Neural cell (in vitro differentiated cells): Measurements from ENCODE around the gene ATP4B. TPM values are rescaled to one million over a fixed set of nuclear protein-coding genes. Genes with fewer than 3 reads are reported as not detected.

ENCODE experiments used
- H2AFZ ChIP-seq: fragments of 200-600, 300-800 bp; sonication (generic), shearing (Covaris generic); 2 replicates; pipeline ENCODE4 v1.6.0; 2014; ENCODE audit warnings: low read depth, mild to moderate bottlenecking, antibody characterized with exemption, low read length, moderate library complexity
- H3F3A ChIP-seq: fragments of 200-600 bp; shearing (Covaris generic); 2 replicates; pipeline ENCODE4 v1.6.1; 2016; ENCODE audit warnings: mild to moderate bottlenecking, moderate library complexity, mixed read lengths, antibody characterized with exemption, low read length; ENCODE audit not compliant: insufficient read depth, poor library complexity, severe bottlenecking
- H3K27ac ChIP-seq: fragments of 200-600, 300-800 bp; sonication (generic), shearing (Covaris generic); 2 replicates; pipeline ENCODE4 v1.5.1; 2014; ENCODE audit warnings: mild to moderate bottlenecking, low read length, moderate library complexity
- H3K27me3 ChIP-seq: fragments of 300-800, 200-600 bp; sonication (generic), shearing (Covaris generic); 2 replicates; pipeline ENCODE4 v1.6.0; 2014; ENCODE audit warnings: mild to moderate bottlenecking, low read depth, low read length, moderate library complexity; ENCODE audit not compliant: insufficient read depth
- H3K36me3 ChIP-seq: fragments of 300-800, 200-600 bp; sonication (generic), shearing (Covaris generic); 2 replicates; pipeline ENCODE4 v1.5.1; 2014; ENCODE audit warnings: mild to moderate bottlenecking, antibody characterized with exemption, low read length, moderate library complexity; ENCODE audit not compliant: insufficient read depth
- H3K4me2 ChIP-seq: fragments of 300-800, 200-600 bp; sonication (generic), shearing (Covaris generic); 2 replicates; pipeline ENCODE4 v1.6.0; 2014; ENCODE audit warnings: mild to moderate bottlenecking, low read length
- H3K4me3 ChIP-seq: fragments of 300-800, 200-600 bp; sonication (generic), shearing (Covaris generic); 2 replicates; pipeline ENCODE4 v1.5.1; 2014; ENCODE audit warnings: mild to moderate bottlenecking, low read length, moderate library complexity
- H3K79me2 ChIP-seq: fragments of 200-600 bp; shearing (Covaris generic); replicated peaks from 2 replicates; pipeline ENCODE4 v1.6.0; 2014; ENCODE audit warnings: mild to moderate bottlenecking, low read length, moderate library complexity; ENCODE audit not compliant: insufficient read depth
- H3K9ac ChIP-seq: fragments of 300-800, 200-600 bp; sonication (generic), shearing (Covaris generic); 2 replicates; pipeline ENCODE4 v1.6.1; 2016; ENCODE audit warnings: mild to moderate bottlenecking, low read length, mixed read lengths
- H3K9me2 ChIP-seq: fragments of 200-600 bp; shearing (Covaris generic); 2 replicates; pipeline ENCODE4 v1.6.1; 2016; ENCODE audit warnings: mild to moderate bottlenecking, low read length, mixed read lengths; ENCODE audit not compliant: insufficient read depth
- H3K9me3 ChIP-seq: fragments of 200-600, 300-800 bp; sonication (generic), shearing (Covaris generic); 2 replicates; pipeline ENCODE4 v1.6.1; 2016; ENCODE audit warnings: mild to moderate bottlenecking, mixed run types, low read length, moderate library complexity, mixed read lengths
- H4K20me1 ChIP-seq: fragments of 200-600 bp; shearing (Covaris generic); 2 replicates; pipeline ENCODE4 v1.6.1; 2016; ENCODE audit warnings: mild to moderate bottlenecking, mixed run types; ENCODE audit not compliant: insufficient read depth
- EP300 ChIP-seq: fragments of 450-650 bp; conservative IDR thresholded peaks from 2 replicates; pipeline ENCODE4 v1.6.1; 2014; ENCODE audit warnings: antibody characterized with exemption, mild to moderate bottlenecking, moderate library complexity; ENCODE audit not compliant: poor library complexity, severe bottlenecking
- EZH2 ChIP-seq: fragments of 200-600, 300-800 bp; shearing (Covaris generic), sonication (generic); IDR thresholded peaks from 2 replicates; pipeline ENCODE4 v1.6.1; 2014; ENCODE audit warnings: antibody characterized with exemption, low read length, borderline replicate concordance, mild to moderate bottlenecking; ENCODE audit not compliant: insufficient read depth, poor library complexity, severe bottlenecking
- MXI1 ChIP-seq: fragments of 450-650 bp; conservative IDR thresholded peaks from 2 replicates; pipeline ENCODE4 v1.6.1; 2014; ENCODE audit warnings: antibody characterized with exemption, mild to moderate bottlenecking; ENCODE audit not compliant: poor library complexity, severe bottlenecking
- POLR2AphosphoS5 ChIP-seq: IDR thresholded peaks from 2 replicates; pipeline ENCODE4 v1.6.1; 2012
- RAD21 ChIP-seq: fragments of 450-650 bp; conservative IDR thresholded peaks from 2 replicates; pipeline ENCODE4 v1.6.1; 2014; ENCODE audit warnings: antibody characterized with exemption, mild to moderate bottlenecking, moderate library complexity
- SMC3 ChIP-seq: fragments of 450-650 bp; conservative IDR thresholded peaks from 2 replicates; pipeline ENCODE4 v1.6.1; 2014; ENCODE audit warnings: antibody characterized with exemption, mild to moderate bottlenecking, moderate library complexity; ENCODE audit not compliant: poor library complexity
- TAF1 ChIP-seq: IDR thresholded peaks from 2 replicates; pipeline ENCODE4 v1.6.1; 2012; ENCODE audit warnings: low read depth
- polyA plus RNA-seq: library from polyadenylated mRNA; depleted of rRNA; stranded (reverse); fragments of >200 nt; gene quantifications from 2 replicates; pipeline ENCODE4 v1.2.3, GENCODE V29; 2014
- TF ChIP-seq, protein P1 (sequence below): IDR thresholded peaks from 2 replicates; pipeline ENCODE4 v1.6.1; 2012; ENCODE audit warnings: borderline replicate concordance
- TF ChIP-seq, protein P2 (sequence below): fragments of 450-650 bp; IDR thresholded peaks from 2 replicates; pipeline ENCODE4 v1.5.1; 2014; ENCODE audit warnings: antibody characterized with exemption, mild to moderate bottlenecking, moderate library complexity; ENCODE audit not compliant: poor library complexity, severe bottlenecking

ATP4B gene
- polyA plus RNA-seq, 1 donor from 2014 or later: not detected

DNA sequence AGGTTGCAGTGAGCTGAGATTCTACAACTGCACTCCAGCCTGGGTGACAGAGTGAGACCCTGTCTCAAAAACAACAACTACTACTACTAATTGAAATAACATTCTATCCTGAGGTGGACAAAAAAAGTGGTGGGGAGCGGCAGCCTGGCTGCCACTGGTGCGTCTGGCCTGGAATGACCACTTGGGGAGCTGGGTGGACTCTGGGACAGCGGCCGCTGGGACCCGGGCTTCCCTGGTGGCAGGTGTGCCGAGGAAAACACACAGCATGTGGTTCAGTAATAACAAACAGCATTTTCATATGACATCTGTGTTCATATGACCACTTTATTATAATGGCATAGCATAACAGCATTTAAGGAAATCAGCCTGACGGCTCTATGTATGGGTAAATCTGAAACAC, 39.5 kb downstream of the ATP4B start:
- TF ChIP-seq EP300 (no peak), RAD21 (no peak)
- TF ChIP-seq, protein P1, sequence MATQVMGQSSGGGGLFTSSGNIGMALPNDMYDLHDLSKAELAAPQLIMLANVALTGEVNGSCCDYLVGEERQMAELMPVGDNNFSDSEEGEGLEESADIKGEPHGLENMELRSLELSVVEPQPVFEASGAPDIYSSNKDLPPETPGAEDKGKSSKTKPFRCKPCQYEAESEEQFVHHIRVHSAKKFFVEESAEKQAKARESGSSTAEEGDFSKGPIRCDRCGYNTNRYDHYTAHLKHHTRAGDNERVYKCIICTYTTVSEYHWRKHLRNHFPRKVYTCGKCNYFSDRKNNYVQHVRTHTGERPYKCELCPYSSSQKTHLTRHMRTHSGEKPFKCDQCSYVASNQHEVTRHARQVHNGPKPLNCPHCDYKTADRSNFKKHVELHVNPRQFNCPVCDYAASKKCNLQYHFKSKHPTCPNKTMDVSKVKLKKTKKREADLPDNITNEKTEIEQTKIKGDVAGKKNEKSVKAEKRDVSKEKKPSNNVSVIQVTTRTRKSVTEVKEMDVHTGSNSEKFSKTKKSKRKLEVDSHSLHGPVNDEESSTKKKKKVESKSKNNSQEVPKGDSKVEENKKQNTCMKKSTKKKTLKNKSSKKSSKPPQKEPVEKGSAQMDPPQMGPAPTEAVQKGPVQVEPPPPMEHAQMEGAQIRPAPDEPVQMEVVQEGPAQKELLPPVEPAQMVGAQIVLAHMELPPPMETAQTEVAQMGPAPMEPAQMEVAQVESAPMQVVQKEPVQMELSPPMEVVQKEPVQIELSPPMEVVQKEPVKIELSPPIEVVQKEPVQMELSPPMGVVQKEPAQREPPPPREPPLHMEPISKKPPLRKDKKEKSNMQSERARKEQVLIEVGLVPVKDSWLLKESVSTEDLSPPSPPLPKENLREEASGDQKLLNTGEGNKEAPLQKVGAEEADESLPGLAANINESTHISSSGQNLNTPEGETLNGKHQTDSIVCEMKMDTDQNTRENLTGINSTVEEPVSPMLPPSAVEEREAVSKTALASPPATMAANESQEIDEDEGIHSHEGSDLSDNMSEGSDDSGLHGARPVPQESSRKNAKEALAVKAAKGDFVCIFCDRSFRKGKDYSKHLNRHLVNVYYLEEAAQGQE: no peak
- H3K36me3 ChIP-seq: no peaks in the 10 kb centered on the region
- no peak overlapping the region for H3K4me3 ChIP-seq
- H4K20me1 ChIP-seq: no peaks in the 10 kb centered on the region
- H3K9ac ChIP-seq: no peak overlapping the region
- no peak overlapping the region for H2AFZ ChIP-seq
- H3K4me2 ChIP-seq: no peak overlapping the region
- H3K9me2 ChIP-seq: no peaks in the 10 kb centered on the region
- no peaks in the 10 kb centered on the region for H3K27me3 ChIP-seq
- H3K27ac ChIP-seq: no peak overlapping the region
- no peaks in the 10 kb centered on the region for H3F3A ChIP-seq
- H3K9me3 ChIP-seq: no peaks in the 10 kb centered on the region
- no peaks in the 10 kb centered on the region for H3K79me2 ChIP-seq

DNA sequence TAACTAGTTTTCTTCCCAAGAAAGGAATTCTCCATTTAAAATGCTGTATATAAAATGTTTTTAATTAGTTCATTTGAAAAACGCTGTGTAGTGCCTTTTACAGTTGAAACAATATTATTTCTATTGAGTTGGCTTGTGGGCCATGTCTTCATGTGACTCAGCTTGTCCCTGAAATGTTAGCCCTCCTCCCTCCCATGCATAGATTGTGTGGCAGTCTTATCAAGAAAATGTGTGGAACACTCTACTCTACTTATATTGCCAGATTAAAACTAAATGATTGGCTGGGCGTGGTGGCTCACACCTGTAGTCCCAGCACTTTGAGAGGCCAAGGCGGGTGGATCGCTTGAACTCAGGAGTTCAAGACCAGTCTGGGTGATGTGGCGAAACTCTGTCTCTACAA, 40.0 kb downstream of the ATP4B start:
- Histone ChIP-seq H3K9me3 (no peaks in the 10 kb centered on the region), H3K4me2 (no peak overlapping the region), H3K9ac (no peak overlapping the region), H2AFZ (no peak overlapping the region), H3K9me2 (no peaks in the 10 kb centered on the region), H3F3A (no peaks in the 10 kb centered on the region), H3K27me3 (no peaks in the 10 kb centered on the region), H3K4me3 (no peak overlapping the region), H3K79me2 (no peaks in the 10 kb centered on the region), H4K20me1 (no peaks in the 10 kb centered on the region), H3K27ac (no peak overlapping the region), H3K36me3 (no peaks in the 10 kb centered on the region)
- TF ChIP-seq RAD21: no peak
- TF ChIP-seq EZH2: no peak
- TF ChIP-seq EP300: no peak
- TF ChIP-seq TAF1: no peak
- no peak for TF ChIP-seq POLR2AphosphoS5
- TF ChIP-seq, protein P2, sequence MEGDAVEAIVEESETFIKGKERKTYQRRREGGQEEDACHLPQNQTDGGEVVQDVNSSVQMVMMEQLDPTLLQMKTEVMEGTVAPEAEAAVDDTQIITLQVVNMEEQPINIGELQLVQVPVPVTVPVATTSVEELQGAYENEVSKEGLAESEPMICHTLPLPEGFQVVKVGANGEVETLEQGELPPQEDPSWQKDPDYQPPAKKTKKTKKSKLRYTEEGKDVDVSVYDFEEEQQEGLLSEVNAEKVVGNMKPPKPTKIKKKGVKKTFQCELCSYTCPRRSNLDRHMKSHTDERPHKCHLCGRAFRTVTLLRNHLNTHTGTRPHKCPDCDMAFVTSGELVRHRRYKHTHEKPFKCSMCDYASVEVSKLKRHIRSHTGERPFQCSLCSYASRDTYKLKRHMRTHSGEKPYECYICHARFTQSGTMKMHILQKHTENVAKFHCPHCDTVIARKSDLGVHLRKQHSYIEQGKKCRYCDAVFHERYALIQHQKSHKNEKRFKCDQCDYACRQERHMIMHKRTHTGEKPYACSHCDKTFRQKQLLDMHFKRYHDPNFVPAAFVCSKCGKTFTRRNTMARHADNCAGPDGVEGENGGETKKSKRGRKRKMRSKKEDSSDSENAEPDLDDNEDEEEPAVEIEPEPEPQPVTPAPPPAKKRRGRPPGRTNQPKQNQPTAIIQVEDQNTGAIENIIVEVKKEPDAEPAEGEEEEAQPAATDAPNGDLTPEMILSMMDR: no peak
- TF ChIP-seq, protein P1: no peak
- TF ChIP-seq SMC3: no peak
- no peak for TF ChIP-seq MXI1
